GM21390 (cell line): ENCODE data around the gene IFI6.

Experiments used
- ATAC-seq: cut with Tn5 transposase; IDR thresholded peaks from one replicate; pipeline ENCODE4 v1.9.1; 2021; ENCODE audit not compliant: unreplicated experiment

Gene IFI6

DNA sequence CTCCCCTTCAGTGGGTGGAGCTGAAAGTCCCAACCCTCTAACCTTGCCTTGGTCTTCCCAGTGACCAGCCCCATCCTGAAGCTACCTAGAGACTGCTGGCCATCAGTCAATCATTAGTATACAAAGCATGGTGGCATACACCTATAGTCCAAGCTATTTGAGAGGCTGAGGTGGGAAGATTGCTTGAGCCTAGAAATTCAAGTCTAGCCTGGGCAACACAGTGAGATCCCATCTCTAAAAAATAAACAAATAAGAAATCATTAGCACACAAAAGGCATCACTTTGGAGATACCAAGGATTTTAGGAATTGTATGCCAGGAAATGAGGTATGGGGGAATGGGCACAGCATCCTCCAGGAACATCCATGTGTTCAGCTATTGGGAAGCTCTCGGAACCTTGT, 4.4 kb upstream of the IFI6 start:
- ATAC-seq = no peak

DNA sequence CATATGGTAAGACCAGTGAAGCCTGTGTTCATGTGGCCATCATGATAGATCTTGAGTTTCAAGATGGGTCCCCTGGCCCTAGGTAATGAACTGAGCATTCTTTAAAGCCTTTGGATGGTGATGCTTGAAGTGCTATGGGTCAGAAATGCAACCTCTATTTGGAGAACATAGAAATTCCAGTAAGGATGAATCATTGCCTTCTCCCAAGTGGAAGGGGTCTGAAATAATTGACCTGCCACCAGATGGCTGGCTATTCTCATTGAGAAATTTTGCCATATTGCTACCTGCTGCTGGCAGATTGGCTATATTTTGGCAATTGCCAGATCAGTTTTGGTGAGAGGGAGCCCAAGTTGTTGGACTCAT, 739 bp upstream of the IFI6 start:
- ATAC-seq = no peak

DNA sequence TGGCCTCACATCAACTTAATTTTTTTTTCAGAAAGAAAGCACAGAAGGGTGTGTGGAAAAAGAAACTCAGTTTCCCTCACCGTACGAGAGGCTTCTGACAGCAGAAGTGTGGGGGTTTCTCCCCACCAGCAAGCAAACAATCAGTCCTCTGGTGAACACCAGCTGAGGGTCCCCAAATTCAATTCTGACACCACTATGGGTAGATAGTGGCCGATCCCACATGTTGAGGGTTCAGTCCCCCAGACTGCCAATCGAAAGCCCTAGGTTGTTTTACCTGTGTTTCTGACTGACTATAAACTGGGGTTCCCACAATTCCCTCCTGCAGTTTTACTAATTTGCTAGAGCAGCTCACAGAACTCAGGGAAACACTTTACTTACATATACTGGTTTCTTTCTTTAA, 2.1 kb downstream of the IFI6 start:
- no peak for ATAC-seq

DNA sequence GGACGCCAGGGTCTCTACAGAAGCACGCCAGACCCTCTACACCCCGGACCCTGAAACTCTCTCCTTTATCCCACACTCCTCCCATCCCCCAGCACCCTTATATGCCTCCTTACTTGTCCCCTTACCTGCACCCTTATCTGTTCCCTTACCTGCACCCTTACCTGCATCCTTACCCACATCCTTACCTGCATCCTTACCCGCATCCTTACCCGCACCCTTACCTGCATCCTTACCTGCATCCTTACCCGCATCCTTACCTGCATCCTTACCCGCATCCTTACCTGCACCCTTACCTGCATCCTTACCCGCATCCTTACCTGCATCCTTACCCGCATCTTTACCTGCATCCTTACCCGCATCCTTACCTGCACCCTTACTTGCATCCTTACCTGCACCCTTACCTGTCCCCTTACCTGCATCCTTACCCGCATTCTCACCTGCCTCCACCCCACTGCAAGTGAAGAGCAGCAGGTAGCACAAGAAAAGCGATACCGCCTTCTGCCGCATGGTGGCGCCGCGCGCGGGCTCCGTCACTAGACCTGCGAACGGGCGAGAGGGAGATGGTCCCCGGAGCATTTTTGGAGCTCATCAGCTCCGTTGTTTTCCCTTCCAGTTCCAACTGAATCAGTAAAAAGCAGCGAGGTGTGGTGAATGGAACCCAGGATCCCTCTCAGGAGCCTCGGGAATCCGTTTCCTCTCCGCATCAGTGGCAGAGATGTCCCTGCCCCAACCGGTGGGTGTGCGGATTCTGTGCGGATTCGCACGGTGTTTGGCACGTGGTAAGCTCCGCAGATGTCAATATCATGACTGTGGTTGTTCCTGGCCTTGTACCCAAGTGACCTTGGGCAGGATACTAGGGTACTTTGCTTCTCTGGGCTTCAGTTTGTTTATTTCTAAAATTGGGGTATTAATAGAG, 2.9 kb downstream of the IFI6 start:
- no peak for ATAC-seq

DNA sequence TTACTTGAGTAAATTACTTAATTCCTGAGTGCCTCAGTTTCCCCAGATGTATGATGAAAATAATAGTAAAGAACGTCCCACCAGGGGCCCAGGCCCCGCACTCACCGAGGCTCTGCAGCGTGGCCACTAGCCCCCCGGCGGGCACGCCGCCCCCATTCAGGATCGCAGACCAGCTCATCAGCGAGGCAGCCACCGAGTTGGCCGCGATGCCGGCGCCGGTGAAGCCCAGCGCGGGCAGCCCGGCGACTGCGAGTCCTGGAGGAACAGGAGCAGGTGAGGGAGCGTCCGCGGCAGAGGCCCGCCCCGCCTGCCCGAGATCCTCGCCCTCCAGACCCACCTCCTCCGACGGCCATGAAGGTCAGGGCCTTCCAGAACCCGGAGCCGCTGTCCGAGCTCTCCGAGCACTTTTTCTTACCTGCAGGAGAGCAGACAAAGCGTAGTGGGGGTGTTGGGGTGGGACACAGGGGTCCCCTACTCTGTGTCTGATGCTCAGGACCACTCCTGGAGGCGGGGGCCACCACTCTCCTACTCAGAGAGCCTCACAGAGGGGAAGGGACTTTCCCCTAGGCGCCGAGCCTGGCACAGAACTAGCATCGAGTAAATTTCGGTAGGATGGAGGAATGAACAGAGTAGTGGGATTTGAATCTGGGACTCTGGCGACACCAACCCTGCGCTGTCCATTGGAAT, 3.7 kb downstream of the IFI6 start:
- ATAC-seq = no peak

DNA sequence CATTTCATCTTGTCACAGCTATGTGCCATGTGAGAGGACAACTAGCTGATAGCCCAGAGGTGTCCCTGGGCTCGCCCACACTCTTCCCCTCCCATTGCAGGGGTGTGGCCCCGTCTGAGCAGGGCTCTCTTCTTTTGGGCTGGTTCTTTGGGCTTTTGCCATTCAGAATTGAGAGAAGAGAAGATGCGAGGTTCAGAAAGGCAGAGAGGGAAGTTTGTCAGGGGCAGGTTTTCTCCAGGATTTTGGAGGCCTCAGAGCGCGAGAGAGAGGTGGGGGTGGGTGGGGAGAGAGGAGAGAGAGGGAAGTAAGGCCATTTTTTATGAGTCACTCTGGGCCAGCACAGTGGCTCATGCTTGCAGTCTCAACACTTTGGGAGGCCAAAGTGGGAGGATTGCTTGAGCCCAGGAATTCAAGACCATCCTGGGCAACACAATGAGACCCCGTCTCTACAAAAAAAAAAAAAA, 5.2 kb downstream of the IFI6 start:
- ATAC-seq = no peak

DNA sequence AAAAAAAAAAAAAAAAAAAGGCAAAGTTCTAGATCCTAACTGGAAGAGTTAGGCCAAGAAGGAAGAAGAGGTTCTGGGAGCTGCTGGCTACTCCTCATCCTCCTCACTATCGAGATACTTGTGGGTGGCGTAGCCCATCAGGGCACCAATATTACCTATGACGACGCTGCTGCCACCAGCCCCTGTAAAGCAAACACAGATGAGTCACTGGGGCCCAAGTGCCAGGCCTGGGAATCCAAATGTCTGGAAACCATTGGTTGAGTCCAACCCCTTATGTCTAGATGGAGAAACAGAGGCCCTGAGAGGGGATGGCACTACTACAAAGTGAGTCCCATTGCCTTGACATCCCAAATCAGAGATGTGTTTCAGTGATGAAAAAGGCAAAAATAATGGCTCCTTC, 5.7 kb downstream of the IFI6 start:
- ATAC-seq = no peak

DNA sequence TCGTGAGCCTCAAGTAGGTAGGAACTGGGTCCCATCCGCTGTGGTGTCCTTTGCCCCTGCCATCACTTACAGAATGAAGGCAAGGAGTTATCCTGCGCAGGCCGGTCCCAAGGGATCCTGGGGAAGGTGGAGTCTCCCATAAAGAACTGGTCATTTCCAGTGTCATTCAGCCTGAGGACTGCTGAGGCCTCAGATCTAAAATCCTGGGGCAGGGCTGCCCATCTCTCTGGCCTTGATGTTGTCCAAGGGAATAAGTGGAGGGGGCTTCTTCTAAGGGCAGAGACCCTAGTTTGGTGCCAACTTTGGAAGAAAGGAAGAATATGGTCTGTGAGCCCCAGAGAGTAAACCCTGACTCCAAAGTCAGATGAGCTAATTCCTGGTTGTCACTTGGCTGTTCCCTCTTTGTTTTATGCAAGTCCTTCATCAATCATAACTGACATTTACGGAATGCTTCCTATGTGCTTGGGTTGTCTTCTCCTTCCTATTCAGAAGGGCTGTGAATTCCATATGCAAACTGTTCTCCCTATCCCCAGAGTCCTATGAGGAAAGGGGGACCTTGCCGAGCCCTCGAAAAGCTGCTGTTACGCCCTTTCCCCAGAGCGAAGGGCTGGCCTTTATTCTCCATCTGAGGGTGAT, 6.9 kb downstream of the IFI6 start:
- no peak for ATAC-seq

DNA sequence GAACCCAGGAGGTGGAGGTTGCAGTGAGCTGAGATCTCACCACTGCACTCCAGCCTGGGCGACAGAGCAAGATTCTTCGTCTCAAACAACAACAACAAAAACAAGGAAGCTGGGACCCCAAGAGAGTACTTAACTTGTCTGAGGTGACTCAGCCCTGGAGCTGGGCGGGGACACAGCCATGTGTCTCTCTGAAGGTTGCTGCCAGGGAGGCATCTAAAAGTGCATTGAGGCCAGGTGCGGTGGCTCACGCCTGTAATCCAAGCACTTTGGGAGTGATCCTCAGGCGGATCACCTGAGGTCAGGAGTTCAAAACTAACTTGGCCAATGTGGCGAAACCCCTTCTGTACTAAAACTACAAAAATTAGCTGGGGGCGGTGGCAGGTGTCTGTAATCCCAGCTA, 7.7 kb downstream of the IFI6 start:
- no peak for ATAC-seq

DNA sequence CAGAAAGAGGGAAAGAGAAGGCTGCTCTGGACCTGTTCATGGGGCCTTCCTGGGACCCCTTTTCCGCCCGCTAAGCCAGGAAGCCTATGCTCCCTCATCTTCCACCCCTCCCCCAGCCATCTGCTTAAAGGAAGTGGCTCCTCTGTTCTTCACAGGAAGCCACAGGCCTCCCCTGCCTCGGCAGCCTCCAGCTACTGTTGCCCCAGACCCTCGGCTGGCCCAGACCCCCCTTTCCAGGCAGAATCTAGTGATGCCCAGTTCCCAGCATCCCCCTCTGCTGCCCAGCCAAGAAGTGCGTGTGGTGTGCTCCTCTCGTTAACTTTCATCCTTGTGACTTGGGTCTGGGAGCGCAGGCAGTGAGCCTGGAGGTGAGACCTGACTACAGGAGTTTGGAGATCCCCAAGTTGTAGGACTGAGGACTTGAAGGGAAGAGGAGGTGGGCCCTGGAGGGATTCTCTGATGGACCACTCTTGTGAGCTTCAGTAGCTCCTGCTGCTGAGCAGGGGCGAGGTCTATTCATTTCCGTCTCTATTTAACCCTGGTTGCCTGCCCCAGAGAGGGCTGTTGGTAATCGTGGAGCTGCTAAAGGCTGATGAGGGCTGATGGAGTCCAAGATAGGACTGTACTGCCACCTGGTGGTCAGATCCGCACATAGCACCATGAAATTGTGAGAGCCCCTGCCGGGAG, 9.1 kb downstream of the IFI6 start:
- ATAC-seq = no peak

DNA sequence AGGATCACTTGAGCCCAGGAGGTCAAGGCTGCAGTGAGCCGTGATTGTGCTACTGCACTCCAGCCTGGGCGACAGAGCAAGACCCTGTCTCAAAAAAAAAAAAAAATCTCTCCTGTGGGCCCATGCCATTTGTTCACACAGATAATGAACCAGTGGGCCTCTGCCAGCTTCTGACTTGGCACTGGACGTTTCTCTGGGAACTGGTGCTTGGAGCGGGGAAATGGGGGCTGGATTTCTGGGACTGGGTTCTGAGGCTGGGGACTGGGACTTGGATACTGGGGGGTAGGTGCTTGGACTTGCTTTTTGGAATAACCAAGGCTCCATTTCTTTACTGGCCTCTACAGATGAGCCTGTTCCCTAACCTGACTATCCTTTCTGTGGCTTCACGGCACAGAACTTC, 9.7 kb downstream of the IFI6 start:
- ATAC-seq = no peak

DNA sequence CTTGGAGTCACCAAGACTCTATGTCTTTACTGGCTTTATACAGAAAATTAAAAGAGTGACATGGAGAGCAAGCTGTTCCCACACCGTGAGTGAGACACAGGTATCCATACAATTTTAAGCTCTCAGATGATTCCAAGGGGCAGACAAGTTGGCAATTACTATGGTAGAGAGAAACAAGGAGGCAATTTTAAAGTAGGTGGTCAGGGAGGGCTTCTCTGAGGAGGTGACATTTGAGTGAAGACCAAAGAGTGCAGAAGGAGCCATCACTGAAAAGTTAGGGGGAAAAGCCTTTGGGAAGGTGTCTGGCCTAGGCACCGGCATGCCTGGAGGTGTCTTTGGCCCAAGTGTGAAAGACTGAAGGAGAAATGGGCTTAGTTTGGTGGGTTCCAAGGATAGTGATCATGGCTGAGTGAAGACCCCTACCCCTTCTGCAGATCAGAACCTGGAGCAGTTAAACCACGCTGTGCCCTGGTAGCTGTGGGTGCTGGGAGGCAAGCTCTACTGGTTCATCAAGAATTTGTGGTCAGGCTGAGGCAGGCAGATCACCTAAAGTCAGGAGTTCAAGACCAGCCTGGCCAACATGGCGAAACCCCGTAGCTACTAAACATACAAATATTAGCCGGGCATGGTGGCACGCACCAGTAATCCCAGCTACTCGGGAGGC, 10.4 kb downstream of the IFI6 start:
- ATAC-seq = no peak

DNA sequence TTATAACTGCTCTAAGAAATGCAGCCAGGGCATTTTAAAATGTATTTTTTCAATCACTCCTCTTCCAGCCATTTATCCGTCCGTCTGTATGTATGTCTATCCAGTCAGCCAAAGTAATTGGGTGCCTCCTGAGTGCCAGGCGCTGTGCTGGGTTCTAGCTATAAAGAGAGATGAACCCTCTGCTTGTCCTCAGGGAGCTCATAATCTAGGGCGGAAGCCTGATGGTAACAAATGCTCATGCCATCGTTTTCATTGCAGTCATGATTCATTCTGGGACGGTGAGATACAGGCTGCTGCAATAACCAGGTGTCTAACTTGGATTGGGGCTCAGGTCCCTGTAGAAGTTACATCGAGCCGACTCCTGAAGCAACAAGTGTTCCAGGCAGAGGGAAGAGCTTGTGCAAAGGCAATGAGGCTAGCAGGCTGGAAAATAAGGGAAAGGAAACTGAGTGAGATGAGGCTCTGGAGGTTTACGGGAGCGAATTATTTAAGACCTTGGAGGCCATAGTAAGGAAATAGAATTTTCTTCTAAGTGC, 11.6 kb downstream of the IFI6 start:
- peak; percentile 4 for ATAC-seq

DNA sequence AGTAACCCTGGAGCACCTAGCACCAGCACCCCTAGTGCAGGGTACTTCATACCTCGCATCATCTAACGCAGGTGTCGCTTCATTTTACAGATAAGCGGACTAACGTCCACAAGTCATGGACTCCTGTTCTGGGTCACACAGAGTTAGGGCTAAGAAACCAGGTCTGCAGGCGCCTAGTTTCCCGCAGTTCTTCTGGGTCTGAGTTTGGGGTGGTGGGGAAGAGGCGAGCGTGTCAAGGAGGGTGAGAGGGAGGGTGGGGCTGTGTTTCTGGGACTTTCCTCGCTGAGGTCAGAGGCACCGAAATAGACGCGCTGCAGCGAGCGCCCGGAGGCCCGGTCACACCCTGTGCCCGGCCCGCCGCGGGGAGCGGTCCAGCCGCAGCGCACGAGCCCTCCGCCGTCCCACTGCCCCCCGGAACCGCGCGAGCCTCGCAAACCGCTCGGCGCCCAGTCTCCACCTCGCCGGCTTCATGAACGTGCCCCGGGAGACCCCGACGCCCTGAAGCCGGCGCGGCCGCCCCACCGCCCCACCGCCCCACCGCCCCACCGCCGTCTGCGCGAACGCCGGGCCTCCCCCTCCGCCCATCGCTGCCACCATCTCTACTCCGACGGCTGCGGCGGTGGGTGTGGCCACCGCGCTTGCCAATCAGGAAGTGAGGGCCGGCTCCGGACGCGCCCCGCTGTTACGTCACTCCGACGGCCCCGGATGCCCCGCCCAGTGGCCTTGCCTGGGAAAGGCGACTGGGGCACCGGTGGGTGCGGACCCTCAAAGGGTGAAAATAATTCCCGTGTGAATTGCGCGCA, 12.3 kb downstream of the IFI6 start:
- ATAC-seq = peak; percentile 57

DNA sequence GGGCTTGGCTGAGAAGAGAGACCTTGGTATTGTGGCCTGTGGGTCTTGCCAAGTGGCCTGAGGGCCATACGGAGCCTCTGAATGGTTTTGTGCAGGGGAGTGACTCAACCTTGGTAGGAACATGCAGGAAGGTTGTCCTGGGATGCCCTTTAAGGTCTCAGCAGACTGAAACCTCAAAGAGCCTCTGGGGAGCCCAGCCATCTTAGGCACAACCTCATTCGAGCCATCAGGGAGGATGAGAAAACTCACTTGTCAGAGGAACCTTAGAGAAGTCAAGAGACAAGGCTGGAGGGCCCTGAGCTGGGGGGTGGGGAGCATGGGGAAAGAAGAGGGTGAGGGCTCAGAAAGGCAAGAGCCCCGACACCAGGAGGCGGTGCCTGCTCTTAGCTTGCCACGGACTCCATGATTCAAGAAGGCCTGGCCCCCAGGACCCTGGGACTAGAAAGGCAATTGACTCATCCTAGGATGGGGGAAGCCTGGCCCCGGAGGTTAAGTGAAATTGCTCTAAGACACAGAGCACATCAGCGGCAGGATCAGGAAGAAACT, 13.0 kb downstream of the IFI6 start:
- peak; percentile 23 for ATAC-seq

DNA sequence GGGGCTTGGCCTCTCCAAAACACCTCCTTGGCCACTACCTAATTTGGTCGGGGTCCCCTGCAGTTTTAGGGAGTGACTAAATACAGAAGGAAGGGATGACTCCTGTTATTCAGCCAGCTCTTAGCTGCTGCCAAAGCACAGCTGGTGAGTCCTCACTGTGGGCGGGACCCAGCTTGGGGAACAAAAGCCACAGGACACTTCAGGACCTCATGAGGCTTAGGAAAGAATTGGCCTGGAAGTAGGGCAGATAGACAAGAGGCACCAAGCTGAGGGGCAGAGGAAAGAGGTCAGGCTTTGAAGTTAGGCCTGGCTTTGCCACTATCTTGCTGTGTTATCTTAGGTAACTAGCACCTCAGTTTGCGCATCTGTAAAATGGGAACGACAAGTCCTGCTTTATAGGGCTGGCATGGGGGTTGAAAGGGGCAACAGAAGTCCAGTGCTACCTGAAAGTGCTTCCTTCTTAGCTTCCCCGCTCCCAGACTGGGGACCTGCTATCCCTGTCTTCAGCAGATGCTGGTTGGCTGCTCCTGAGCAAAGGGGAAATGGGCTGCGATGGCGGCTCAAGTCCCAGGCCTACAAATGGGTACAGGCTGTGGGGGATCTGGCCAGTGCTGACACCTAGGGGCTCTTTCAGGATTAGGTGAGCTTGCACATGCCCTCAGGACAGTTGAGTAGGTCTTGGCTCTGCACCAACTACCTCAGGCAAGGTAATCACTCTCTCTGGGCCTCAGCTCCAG, 15.7 kb downstream of the IFI6 start:
- ATAC-seq = no peak

DNA sequence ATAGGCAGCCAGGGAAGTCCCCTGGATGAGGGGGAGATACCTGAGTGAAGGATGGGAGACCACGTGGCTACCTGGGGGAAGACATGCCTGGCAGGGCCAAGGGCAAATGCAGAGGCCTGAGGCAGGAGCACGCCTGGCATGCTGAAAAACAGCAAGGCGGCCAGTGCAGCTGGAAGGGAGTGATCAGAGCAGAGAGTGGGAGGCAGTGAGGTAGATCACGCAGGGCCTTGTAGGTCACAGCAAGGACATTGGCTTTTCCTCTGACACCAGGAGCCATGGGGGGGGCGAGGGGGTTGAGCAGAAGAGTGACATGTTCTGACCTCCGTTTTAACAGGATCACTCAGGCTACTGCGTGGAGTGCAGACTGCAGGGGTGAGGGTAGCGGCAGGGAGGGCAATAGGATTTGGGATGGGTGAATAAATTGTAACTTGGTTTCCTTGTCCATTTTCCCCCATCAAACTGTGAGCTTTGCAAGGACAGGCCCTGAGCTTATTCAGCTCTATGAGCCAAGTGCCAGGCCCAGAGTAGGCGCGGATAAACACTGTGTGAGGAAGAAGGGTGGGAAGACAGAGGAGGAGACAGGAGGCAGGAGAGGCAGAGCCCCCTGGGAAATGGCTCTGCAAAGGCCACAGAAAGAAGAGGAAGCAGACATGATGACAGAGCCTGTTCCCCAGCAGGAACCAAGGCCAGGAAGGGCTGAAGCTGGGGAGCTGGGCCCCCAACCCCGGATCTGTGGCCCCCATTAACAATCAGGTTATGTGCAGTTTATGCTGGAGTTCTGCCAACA, 16.6 kb downstream of the IFI6 start:
- ATAC-seq = no peak
